Neural cell (in vitro differentiated cells): ENCODE results near the gene HOMEZ.
"Not testable (repeated sequence)": the region's sequence is repeated elsewhere in the genome, so short reads cannot be mapped to it uniquely, and the experiment has no call there.

ENCODE experiments used
- CTCF ChIP-seq: fragments of 450-650 bp; IDR thresholded peaks from 2 replicates; pipeline ENCODE4 v1.5.1; 2014; ENCODE audit warnings: antibody characterized with exemption, mild to moderate bottlenecking, moderate library complexity; ENCODE audit not compliant: poor library complexity, severe bottlenecking
- EP300 ChIP-seq: fragments of 450-650 bp; conservative IDR thresholded peaks from 2 replicates; pipeline ENCODE4 v1.6.1; 2014; ENCODE audit warnings: antibody characterized with exemption, mild to moderate bottlenecking, moderate library complexity; ENCODE audit not compliant: poor library complexity, severe bottlenecking
- POLR2AphosphoS5 ChIP-seq: IDR thresholded peaks from 2 replicates; pipeline ENCODE4 v1.6.1; 2012
- RAD21 ChIP-seq: fragments of 450-650 bp; conservative IDR thresholded peaks from 2 replicates; pipeline ENCODE4 v1.6.1; 2014; ENCODE audit warnings: antibody characterized with exemption, mild to moderate bottlenecking, moderate library complexity
- REST ChIP-seq: IDR thresholded peaks from 2 replicates; pipeline ENCODE4 v1.6.1; 2012; ENCODE audit warnings: borderline replicate concordance
- TAF1 ChIP-seq: IDR thresholded peaks from 2 replicates; pipeline ENCODE4 v1.6.1; 2012; ENCODE audit warnings: low read depth

GRCh38 chr14:23277928-23278327, 8.0 kb downstream of the HOMEZ start:
- not testable (repeated sequence) for TF ChIP-seq EP300, RAD21, CTCF, TAF1, POLR2AphosphoS5, REST
